Activated T-cell treated with anti-CD3 and anti-CD28 coated beads, Interleukin-2, amount 50 U/mL, for 4 hours (primary cell): ENCODE data around the gene SLC2A6. TPM values are rescaled to one million over a fixed set of nuclear protein-coding genes. Genes with fewer than 3 reads are reported as not detected.
"Not testable (repeated sequence)": the region's sequence is repeated elsewhere in the genome, so short reads cannot be mapped to it uniquely, and the experiment has no call there.

Experiments used
- ATAC-seq, 2 donors: fragments of 200-7000 bp; cut with Tn5 transposase; one replicate each; pipeline ENCODE4 v1.10.0; 2021
- DNase-seq: peaks from one replicate; pipeline ENCODE4 v3.0.0-alpha.2; 2020
- H3K27me3 Mint-ChIP-seq: one replicate; pipeline ENCODE4 v1.8.0; 2021; ENCODE audit warnings: low read depth, mixed read lengths
- H3K36me3 Mint-ChIP-seq: one replicate; pipeline ENCODE4 v1.8.0; 2022; ENCODE audit warnings: mixed read lengths; ENCODE audit not compliant: insufficient read depth
- H3K4me1 Mint-ChIP-seq: one replicate; pipeline ENCODE4 v1.8.0; 2021; ENCODE audit warnings: low read depth, mixed read lengths
- H3K4me3 Mint-ChIP-seq: one replicate; pipeline ENCODE4 v1.8.0; 2021; ENCODE audit warnings: mild to moderate bottlenecking, moderate library complexity, mixed read lengths
- H3K9me3 Mint-ChIP-seq: one replicate; pipeline ENCODE4 v1.8.0; 2021; ENCODE audit warnings: mixed read lengths
- total RNA-seq, 3 donors: library from RNA; stranded (reverse); gene quantifications; one replicate each; pipeline ENCODE4 v1.2.1, GENCODE V29; 2021

The SLC2A6 gene
- total RNA-seq, 3 donors from 2014 or later, result 4.9 to 5.3 (median 5.2) TPM

DNA sequence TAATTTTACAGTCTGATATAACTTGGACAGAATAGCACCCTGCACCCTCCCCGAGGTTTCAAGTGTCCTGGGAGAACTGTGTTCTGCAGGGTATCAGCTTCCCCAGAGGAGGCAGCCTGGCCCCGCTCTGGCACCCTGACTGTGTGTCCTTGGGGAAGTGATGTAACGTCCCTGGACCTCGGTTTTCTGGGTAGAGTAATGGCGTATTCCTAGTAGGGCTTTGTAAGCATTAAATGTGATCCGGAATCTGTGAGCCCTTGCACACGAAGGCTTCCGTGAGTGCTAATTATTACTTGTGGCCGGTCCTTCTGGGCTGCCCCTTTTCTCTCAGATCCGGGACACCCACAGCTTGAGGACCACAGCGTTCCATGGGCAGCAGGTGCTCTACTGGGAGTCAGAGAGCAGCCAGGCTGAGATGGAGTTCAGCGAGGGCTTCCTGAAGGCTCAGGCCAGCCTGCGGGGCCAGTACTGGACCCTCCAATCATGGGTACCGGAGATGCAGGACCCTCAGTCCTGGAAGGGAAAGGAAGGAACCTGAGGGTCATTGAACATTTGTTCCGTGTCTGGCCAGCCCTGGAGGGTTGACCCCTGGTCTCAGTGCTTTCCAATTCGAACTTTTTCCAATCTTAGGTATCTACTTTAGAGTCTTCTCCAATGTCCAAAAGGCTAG is 20.1 kb downstream of the SLC2A6 start:
- no peak for DNase-seq
- Mint-ChIP-seq H3K9me3 (no peaks in the 10 kb centered on the region), H3K27me3 (peaks cover 2% of the 10 kb centered on the region), H3K4me3 (peak overlapping the region; percentile 85), H3K4me1 (peaks cover 5% of the 10 kb centered on the region), H3K36me3 (no peaks in the 10 kb centered on the region)
- no peak for ATAC-seq

DNA sequence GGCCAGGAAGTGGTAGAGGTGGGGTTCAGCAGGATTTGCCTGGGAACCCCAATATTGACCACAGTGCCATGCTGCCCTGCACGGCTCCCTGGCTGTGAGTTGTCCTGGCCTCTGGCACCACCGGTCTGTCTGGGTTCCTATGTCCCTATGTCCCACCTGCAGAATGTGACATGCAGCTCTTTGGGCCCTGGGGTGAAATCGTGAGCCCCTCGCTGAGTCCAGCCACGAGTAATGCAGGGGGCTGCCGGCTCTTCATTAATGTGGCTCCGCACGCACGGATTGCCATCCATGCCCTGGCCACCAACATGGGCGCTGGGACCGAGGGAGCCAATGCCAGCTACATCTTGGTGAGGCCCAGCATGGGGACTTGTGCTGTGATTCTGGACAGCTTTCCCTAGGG is 21.2 kb downstream of the SLC2A6 start:
- ATAC-seq (no peak), DNase-seq (no peak)
- Mint-ChIP-seq H3K36me3 (no peaks in the 10 kb centered on the region), H3K4me3 (no peak overlapping the region), H3K9me3 (no peaks in the 10 kb centered on the region), H3K4me1 (peaks cover 5% of the 10 kb centered on the region), H3K27me3 (peaks cover 4% of the 10 kb centered on the region)

GRCh38 chr9:133457233-133457632 is 21.7 kb downstream of the SLC2A6 start:
- H3K4me3 Mint-ChIP-seq, result no peak overlapping the region
- peaks cover 5% of the 10 kb centered on the region for H3K4me1 Mint-ChIP-seq
- DNase-seq (no peak), ATAC-seq (no peak)
- no peaks in the 10 kb centered on the region for H3K9me3 Mint-ChIP-seq
- no peaks in the 10 kb centered on the region for H3K36me3 Mint-ChIP-seq
- H3K27me3 Mint-ChIP-seq, result peaks cover 4% of the 10 kb centered on the region

- H3K4me3 Mint-ChIP-seq, result no peak overlapping the region
- no peak for DNase-seq
- ATAC-seq, result no peak
- peaks cover 5% of the 10 kb centered on the region for H3K4me1 Mint-ChIP-seq
- no peaks in the 10 kb centered on the region for H3K36me3 Mint-ChIP-seq
- no peaks in the 10 kb centered on the region for H3K9me3 Mint-ChIP-seq
- peaks cover 4% of the 10 kb centered on the region for H3K27me3 Mint-ChIP-seq
These were observed 22.5 kb downstream of the SLC2A6 start for GRCh38 chr9:133456409-133456808.

DNA sequence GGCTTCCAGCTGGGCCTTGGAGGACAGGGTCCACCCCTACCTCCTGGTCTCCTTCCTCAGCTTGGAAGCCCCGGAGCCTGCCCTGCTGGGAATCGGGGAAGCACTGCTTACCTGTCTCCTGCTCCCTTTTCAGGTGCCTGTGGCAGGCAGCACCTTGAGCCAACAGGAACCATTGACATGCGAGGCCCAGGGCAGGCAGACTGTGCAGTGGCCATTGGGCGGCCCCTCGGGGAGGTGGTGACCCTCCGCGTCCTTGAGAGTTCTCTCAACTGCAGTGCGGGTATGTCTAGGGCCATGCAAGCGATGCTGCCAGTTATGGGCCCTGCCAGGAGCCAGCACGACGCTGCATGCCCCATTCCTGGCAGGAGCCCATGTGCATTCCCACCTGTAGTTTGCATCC is 23.0 kb downstream of the SLC2A6 start:
- DNase-seq (no peak), ATAC-seq (no peak)
- Mint-ChIP-seq H3K4me3 (no peak overlapping the region), H3K4me1 (peaks cover 5% of the 10 kb centered on the region), H3K27me3 (peaks cover 4% of the 10 kb centered on the region), H3K9me3 (no peaks in the 10 kb centered on the region), H3K36me3 (no peaks in the 10 kb centered on the region)

GRCh38 chr9:133454943-133455673 is 23.8 kb downstream of the SLC2A6 start:
- Mint-ChIP-seq H3K4me3 (no peak overlapping the region), H3K36me3 (no peaks in the 10 kb centered on the region), H3K4me1 (peaks cover 3% of the 10 kb centered on the region), H3K27me3 (peaks cover 4% of the 10 kb centered on the region), H3K9me3 (no peaks in the 10 kb centered on the region)
- ATAC-seq (no peak), DNase-seq (no peak)

DNA sequence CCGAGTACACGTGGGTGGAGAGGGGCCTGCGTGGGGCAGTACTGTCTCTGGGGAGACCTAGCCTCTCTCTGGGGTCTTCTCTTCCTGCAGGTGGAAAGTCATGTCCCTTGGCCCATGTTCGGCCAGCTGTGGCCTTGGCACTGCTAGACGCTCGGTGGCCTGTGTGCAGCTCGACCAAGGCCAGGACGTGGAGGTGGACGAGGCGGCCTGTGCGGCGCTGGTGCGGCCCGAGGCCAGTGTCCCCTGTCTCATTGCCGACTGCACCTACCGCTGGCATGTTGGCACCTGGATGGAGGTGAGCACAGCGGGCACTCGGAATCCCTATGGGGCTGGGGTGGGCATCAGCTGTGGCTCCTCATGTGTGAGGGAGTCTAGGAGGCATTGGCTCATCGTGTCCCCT is 24.6 kb downstream of the SLC2A6 start:
- no peak overlapping the region for H3K4me3 Mint-ChIP-seq
- H3K4me1 Mint-ChIP-seq, result peaks cover 3% of the 10 kb centered on the region
- ATAC-seq (no peak), DNase-seq (no peak)
- peaks cover 4% of the 10 kb centered on the region for H3K27me3 Mint-ChIP-seq
- no peaks in the 10 kb centered on the region for H3K9me3 Mint-ChIP-seq
- H3K36me3 Mint-ChIP-seq, result no peaks in the 10 kb centered on the region

GRCh38 chr9:133453651-133454050 is 25.2 kb downstream of the SLC2A6 start:
- ATAC-seq (no peak), DNase-seq (no peak)
- peaks cover 4% of the 10 kb centered on the region for H3K27me3 Mint-ChIP-seq
- H3K4me1 Mint-ChIP-seq, result no peaks in the 10 kb centered on the region
- H3K4me3 Mint-ChIP-seq, result no peak overlapping the region
- no peaks in the 10 kb centered on the region for H3K9me3 Mint-ChIP-seq
- no peaks in the 10 kb centered on the region for H3K36me3 Mint-ChIP-seq

- no peak for ATAC-seq
- H3K36me3 Mint-ChIP-seq, result no peaks in the 10 kb centered on the region
- H3K4me1 Mint-ChIP-seq, result no peaks in the 10 kb centered on the region
- H3K9me3 Mint-ChIP-seq, result no peaks in the 10 kb centered on the region
- no peak overlapping the region for H3K4me3 Mint-ChIP-seq
- H3K27me3 Mint-ChIP-seq, result peaks cover 4% of the 10 kb centered on the region
- DNase-seq, result no peak
These were observed 26.3 kb downstream of the SLC2A6 start for GRCh38 chr9:133452562-133452961.

DNA sequence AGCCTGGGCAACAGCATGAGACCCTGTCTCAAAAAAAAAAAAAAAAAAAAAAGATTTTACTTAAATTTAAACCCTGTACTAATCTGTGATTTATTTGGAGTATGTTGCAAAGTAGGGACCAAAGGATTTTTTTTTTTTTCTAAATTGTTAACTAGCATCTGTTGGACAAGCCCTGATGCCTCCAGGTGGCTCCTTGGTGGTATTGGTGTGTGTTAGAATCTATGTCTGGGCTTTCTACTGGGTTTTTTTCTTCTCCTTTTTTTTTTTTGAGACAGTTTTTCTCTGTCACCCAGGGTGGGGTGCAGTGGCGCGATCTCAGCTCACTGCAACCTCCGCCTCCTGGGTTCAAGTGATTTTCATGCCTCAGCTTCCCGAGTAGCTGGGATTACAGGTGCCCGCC is 27.0 kb downstream of the SLC2A6 start:
- not testable (repeated sequence) for H3K36me3 Mint-ChIP-seq, H3K9me3 Mint-ChIP-seq, H3K4me3 Mint-ChIP-seq, H3K4me1 Mint-ChIP-seq, H3K27me3 Mint-ChIP-seq, ATAC-seq, DNase-seq

- no peak for DNase-seq
- ATAC-seq, result no peak
- Mint-ChIP-seq H3K27me3 (peaks cover 4% of the 10 kb centered on the region), H3K4me3 (no peak overlapping the region), H3K4me1 (no peaks in the 10 kb centered on the region), H3K36me3 (no peaks in the 10 kb centered on the region), H3K9me3 (no peaks in the 10 kb centered on the region)
These were observed 29.1 kb downstream of the SLC2A6 start for GRCh38 chr9:133449760-133450159.

- Mint-ChIP-seq H3K36me3 (no peaks in the 10 kb centered on the region), H3K4me3 (no peak overlapping the region), H3K4me1 (no peaks in the 10 kb centered on the region), H3K9me3 (no peaks in the 10 kb centered on the region), H3K27me3 (peaks cover 2% of the 10 kb centered on the region)
- DNase-seq (no peak), ATAC-seq (no peak)
These were observed 30.4 kb downstream of the SLC2A6 start for GRCh38 chr9:133448487-133448972.

GRCh38 chr9:133445293-133445969 is 33.5 kb downstream of the SLC2A6 start:
- no peak for DNase-seq
- Mint-ChIP-seq H3K9me3 (no peaks in the 10 kb centered on the region), H3K4me1 (no peaks in the 10 kb centered on the region), H3K4me3 (no peak overlapping the region), H3K27me3 (peaks cover 2% of the 10 kb centered on the region), H3K36me3 (no peaks in the 10 kb centered on the region)
- no peak for ATAC-seq

DNA sequence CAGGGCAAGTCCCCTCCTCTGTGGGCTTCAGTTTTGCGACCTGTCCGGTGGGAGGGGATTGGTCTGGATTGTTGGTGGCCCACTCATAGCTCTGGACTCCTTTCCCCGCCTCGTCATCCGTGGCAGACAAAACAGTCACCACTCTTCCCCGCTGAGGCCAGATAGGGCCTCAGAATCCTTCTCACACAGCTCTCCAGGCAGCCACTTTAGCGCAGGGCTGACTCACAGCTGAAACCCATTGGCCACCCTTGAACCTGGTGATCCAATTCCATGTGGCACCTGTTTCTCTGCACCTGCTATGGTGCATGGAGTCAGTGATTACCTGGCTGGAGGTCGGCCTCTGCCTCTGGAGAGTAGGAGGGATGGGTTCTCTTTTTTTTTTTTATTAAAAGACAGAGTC is 34.9 kb downstream of the SLC2A6 start:
- Mint-ChIP-seq H3K4me3 (no peak overlapping the region), H3K9me3 (no peaks in the 10 kb centered on the region), H3K4me1 (no peaks in the 10 kb centered on the region), H3K27me3 (peaks cover 2% of the 10 kb centered on the region), H3K36me3 (no peaks in the 10 kb centered on the region)
- DNase-seq (no peak), ATAC-seq (no peak)

DNA sequence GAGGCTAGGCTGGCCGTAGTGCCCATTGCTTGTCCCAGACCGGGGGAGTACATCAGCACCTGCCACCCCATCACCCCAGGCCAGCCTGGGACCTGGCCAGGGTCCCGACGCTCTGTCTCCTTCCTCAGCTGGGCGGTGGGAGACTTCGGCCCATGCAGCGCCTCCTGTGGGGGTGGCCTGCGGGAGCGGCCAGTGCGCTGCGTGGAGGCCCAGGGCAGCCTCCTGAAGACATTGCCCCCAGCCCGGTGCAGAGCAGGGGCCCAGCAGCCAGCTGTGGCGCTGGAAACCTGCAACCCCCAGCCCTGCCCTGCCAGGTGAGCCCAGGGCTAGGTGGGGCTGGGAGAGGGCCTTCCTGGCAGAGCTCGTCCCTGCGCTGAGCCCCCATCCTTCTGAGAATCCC is 35.7 kb downstream of the SLC2A6 start:
- no peak for ATAC-seq
- Mint-ChIP-seq H3K4me3 (no peak overlapping the region), H3K27me3 (peaks cover 2% of the 10 kb centered on the region), H3K36me3 (no peaks in the 10 kb centered on the region), H3K4me1 (no peaks in the 10 kb centered on the region), H3K9me3 (no peaks in the 10 kb centered on the region)
- no peak for DNase-seq
